ENCODE measurements around the gene SCGB1D4.

- no peak for TF ChIP-seq CTCF (IDR thresholded peaks at IDR 0.05; ENCODE audit: insufficient read depth, low read depth, low read length)
- TF ChIP-seq EZH2 (IDR thresholded peaks at IDR 0.05; ENCODE audit: insufficient read depth, low read length): no peak
Measured at GRCh38 chr11:62267050-62267449, 31.8 kb downstream of the SCGB1D4 start.
